ENCODE results near the gene TSPAN14.

DNA sequence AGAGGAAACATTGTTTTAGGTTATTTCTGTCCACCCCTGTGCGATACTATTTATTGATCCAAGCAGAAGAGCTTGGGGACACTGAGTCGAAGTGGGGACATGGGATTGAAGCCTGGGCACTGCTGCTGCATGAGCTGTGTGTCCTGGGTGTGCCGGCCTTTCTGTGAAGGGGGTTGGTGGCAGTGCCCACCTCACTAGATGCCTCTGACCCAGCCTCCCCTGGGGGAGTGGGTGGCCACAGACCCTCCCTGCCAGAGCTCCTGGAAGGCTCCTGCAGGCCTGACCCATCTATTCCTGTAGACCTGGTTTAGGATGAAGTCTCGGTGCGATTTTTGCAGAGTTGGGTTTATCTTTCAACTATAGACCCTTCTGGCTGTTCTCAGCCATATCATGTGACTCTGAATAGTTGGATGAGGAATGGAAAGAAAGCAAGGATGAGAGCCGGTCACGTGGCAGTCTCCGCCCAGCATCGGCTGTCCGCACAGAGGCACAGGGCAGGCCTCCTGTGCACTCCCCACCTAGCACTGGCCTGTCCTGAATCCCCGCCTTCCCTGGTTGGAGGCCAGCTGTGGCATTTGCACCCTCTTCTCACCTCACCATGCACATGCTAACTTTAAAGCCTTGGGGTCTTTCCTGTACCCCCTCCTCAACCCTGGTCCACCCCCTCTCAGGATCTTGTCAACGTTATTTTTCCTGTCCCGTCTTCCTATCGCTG is 66.0 kb downstream of the TSPAN14 start:
- TF ChIP-seq POLR2AphosphoS5 (IDR thresholded peaks at IDR 0.05; ENCODE audit: low read depth, low read length) (0 out of 2 replicates have a peak, but pooled peaks have one; percentile 16), MAFK (IDR thresholded peaks at IDR 0.05; ENCODE audit: low read depth, low read length) (no peak), POLR2A (IDR thresholded peaks at IDR 0.05; ENCODE audit: control extremely low read depth in 1 of 2, low read depth in 2 of 2, low read length in 2 of 2) (no peak), RAD21 (IDR thresholded peaks at IDR 0.05 in 1 of 2, conservative IDR thresholded peaks at IDR 0.05 in 1 of 2; ENCODE audit: low read depth in 2 of 2, low read length in 2 of 2) (no peak), TCF12 (IDR thresholded peaks at IDR 0.05; ENCODE audit: low read depth, low read length) (no peak), YY1 (IDR thresholded peaks at IDR 0.05; ENCODE audit: low read depth, low read length) (no peak)
- TF ChIP-seq, protein P1, sequence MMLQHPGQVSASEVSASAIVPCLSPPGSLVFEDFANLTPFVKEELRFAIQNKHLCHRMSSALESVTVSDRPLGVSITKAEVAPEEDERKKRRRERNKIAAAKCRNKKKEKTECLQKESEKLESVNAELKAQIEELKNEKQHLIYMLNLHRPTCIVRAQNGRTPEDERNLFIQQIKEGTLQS (IDR thresholded peaks at IDR 0.05; ENCODE audit: insufficient read depth, low read depth, low read length), result no peak
